Breast epithelium (tissue), 3 donors: ENCODE results near the gene CCNE1.
"Not testable (repeated sequence)": the region's sequence is repeated elsewhere in the genome, so short reads cannot be mapped to it uniquely, and the experiment has no call there.

Experiments
- POLR2A ChIP-seq: fragments of 450-650 bp; IDR thresholded peaks from one replicate; pipeline ENCODE4 v1.6.1; 2016; ENCODE audit warnings: antibody characterized with exemption, mild to moderate bottlenecking, moderate library complexity
- POLR2AphosphoS5 ChIP-seq, 3 donors: sonication (generic); formaldehyde crosslinking; IDR thresholded peaks; one replicate each; pipeline ENCODE4 v1.6.1; 2017; ENCODE audit warnings: antibody characterized with exemption in 3 of 3

- not testable (repeated sequence) for TF ChIP-seq POLR2AphosphoS5 (IDR thresholded peaks at IDR 0.05); POLR2A
These were observed 13.5 kb downstream of the CCNE1 start for GRCh38 chr19:29825263-29825662.
